ENCODE results near the gene C19orf85.

DNA sequence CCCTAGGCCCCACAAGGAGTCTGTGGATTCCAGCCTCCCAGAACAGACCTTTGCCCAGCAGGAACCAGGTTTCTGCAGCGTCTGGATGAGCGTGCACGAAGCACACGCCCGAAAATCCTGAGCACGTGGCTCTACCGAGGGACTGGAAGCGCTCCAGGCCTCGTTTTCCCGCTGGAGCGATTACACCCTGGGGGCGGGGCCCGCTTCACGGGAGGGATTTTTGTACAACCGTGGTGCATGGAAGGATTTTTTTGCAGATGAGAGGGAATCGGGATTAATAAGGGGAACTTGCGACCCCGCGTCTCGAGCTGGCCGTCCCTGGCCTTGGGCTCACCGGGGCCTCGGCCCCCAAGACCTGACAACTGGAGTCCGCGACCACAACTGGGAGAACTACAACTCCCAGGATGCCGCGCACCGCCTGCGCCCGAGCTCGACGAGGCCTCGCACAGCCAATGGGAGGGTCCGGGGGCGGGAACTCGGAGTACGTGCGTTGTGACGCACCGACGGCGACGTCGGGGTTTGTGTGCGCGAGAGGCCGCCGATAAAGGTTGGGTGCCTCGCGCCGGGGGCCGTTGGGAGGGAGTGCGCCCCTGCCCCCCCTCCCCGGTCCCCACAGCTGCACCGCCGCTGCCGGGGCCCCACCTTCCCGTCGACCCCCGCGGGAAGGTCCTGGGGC is 11.7 kb upstream of the C19orf85 start, which contains the start of gene ZNF628:
- TF ChIP-seq CTCF (IDR thresholded peaks at IDR 0.05) (no peak), MAX (IDR thresholded peaks at IDR 0.05; ENCODE audit: low read depth) (peak; percentile 99), RFX5 (IDR thresholded peaks at IDR 0.05; ENCODE audit: low read length) (0 out of 2 replicates have a peak, but pooled peaks have one; percentile 26), EP300 (IDR thresholded peaks at IDR 0.05; ENCODE audit: borderline replicate concordance in 1 of 2, low read depth in 1 of 2, low read length in 1 of 2) (no peak; a peak in 1 of 4 replicates), SMC3 (IDR thresholded peaks at IDR 0.05; ENCODE audit: low read depth, low read length) (no peak)

Data from SK-N-SH (cell line).